Measurements from ENCODE around the gene ZBTB7C. TPM values are rescaled to one million over a fixed set of nuclear protein-coding genes. Genes with fewer than 3 reads are reported as not detected.

The ZBTB7C gene
- total RNA-seq, 1 donor from 2014 or later = 1.0 TPM

- Mint-ChIP-seq H3K27ac (no peak overlapping the region), H3K4me1 (ENCODE audit: low read depth) (peaks cover 2% of the 10 kb centered on the region), H3K27me3 (ENCODE audit: insufficient read depth) (peaks cover 52% of the 10 kb centered on the region), H3K4me3 (no peak overlapping the region), H3K9me3 (no peaks in the 10 kb centered on the region), H3K36me3 (ENCODE audit: low read depth) (no peaks in the 10 kb centered on the region)
- intact Hi-C loops (cut with micrococcal nuclease) = no loop called here
- no peak for DNase-seq (ENCODE audit: low spot score)
Measured at GRCh38 chr18:48393776-48394175, 15.4 kb downstream of the ZBTB7C start.

DNA sequence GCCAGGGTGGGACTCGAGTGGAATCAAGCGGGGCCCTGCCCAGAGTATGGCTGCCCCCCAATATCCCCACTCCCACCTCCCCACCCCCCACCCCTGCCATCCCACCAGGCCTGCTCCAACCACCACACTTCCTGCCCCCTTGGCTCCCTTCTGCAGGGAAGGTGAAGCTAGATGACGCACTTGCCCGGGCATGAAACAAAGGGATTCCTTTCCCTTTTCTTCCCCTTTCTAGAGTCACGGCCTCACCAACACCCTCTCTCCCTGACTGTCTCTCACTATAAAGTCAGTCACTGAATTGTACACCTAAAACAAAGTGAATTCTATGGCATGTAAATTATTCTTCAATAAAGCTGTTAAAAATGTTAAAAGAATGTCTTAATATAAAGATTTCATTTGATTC is 16.0 kb downstream of the ZBTB7C start:
- DNase-seq (ENCODE audit: low spot score) = no peak
- no peak overlapping the region for H3K27ac Mint-ChIP-seq
- H3K9me3 Mint-ChIP-seq = no peaks in the 10 kb centered on the region
- no peak overlapping the region for H3K4me3 Mint-ChIP-seq
- no peaks in the 10 kb centered on the region for H3K36me3 Mint-ChIP-seq (ENCODE audit: low read depth)
- intact Hi-C loops (cut with micrococcal nuclease) = no loop called here
- H3K27me3 Mint-ChIP-seq (ENCODE audit: insufficient read depth) = peaks cover 46% of the 10 kb centered on the region
- no peaks in the 10 kb centered on the region for H3K4me1 Mint-ChIP-seq (ENCODE audit: low read depth)

DNA sequence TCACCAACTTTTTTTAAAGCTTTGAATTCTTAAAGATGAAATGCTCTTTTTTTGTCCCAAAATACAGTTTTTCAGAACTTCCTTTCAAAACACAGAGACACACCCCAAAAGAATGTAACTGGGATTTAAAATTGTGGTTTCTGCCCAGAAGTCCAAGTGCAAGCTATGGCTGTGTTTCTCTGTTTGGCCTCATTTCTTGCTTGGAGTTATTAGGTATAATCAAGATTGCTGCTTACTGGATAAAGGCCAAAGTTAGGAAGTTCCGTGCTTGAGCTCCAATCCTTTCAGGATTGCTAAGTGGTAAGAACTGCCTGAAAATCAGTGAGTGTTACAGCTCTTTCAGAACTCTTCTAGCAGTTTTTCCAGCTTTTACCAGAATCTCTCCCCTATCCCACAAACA is 16.9 kb downstream of the ZBTB7C start:
- Mint-ChIP-seq H3K27me3 (ENCODE audit: insufficient read depth) (peaks cover 40% of the 10 kb centered on the region), H3K9me3 (no peaks in the 10 kb centered on the region), H3K27ac (no peak overlapping the region), H3K4me1 (ENCODE audit: low read depth) (no peaks in the 10 kb centered on the region), H3K4me3 (no peak overlapping the region), H3K36me3 (ENCODE audit: low read depth) (no peaks in the 10 kb centered on the region)
- intact Hi-C loops (cut with micrococcal nuclease) = no loop called here
- no peak for DNase-seq (ENCODE audit: low spot score)

- Mint-ChIP-seq H3K9me3 (no peaks in the 10 kb centered on the region), H3K4me3 (no peak overlapping the region), H3K4me1 (ENCODE audit: low read depth) (no peaks in the 10 kb centered on the region), H3K36me3 (ENCODE audit: low read depth) (no peaks in the 10 kb centered on the region), H3K27ac (no peak overlapping the region), H3K27me3 (ENCODE audit: insufficient read depth) (peaks cover 40% of the 10 kb centered on the region)
- no peak for DNase-seq (ENCODE audit: low spot score)
- intact Hi-C loops (cut with micrococcal nuclease) = no loop called here
Measured at GRCh38 chr18:48391868-48392267, 17.3 kb downstream of the ZBTB7C start.

DNA sequence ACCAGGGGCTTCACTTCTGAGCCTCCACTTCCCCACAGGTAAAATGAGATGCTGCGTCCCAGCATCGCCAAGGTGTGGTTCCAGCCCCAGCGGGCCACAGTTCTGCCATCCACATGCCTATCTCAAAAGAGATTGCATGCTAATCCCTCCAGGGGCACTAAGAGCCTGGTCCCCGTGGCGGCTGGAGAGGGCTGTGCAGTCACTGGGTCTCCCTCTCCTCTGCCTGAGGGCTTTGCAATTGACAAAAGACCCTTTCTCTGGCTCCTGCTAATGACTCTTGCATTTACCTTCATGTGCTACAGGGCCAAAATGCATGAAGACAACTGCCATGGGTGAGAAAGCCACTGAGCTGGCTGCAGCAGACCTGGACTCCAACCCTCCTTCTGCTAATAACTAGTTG is 18.5 kb downstream of the ZBTB7C start:
- Mint-ChIP-seq H3K4me1 (ENCODE audit: low read depth) (no peaks in the 10 kb centered on the region), H3K4me3 (no peak overlapping the region), H3K36me3 (ENCODE audit: low read depth) (no peaks in the 10 kb centered on the region), H3K27me3 (ENCODE audit: insufficient read depth) (peaks cover 42% of the 10 kb centered on the region), H3K27ac (no peak overlapping the region), H3K9me3 (no peaks in the 10 kb centered on the region)
- no peak for DNase-seq (ENCODE audit: low spot score)
- intact Hi-C loops (cut with micrococcal nuclease) = no loop called here

GRCh38 chr18:48388478-48388877 is 20.7 kb downstream of the ZBTB7C start:
- no peak overlapping the region for H3K4me3 Mint-ChIP-seq
- intact Hi-C loops (cut with micrococcal nuclease) = no loop called here
- H3K4me1 Mint-ChIP-seq (ENCODE audit: low read depth) = no peaks in the 10 kb centered on the region
- H3K27ac Mint-ChIP-seq = no peak overlapping the region
- no peaks in the 10 kb centered on the region for H3K36me3 Mint-ChIP-seq (ENCODE audit: low read depth)
- H3K27me3 Mint-ChIP-seq (ENCODE audit: insufficient read depth) = peaks cover 29% of the 10 kb centered on the region
- H3K9me3 Mint-ChIP-seq = no peaks in the 10 kb centered on the region
- DNase-seq (ENCODE audit: low spot score) = no peak

- Mint-ChIP-seq H3K36me3 (ENCODE audit: low read depth) (no peaks in the 10 kb centered on the region), H3K27ac (no peak overlapping the region), H3K9me3 (no peaks in the 10 kb centered on the region), H3K4me3 (no peak overlapping the region), H3K27me3 (ENCODE audit: insufficient read depth) (peaks cover 21% of the 10 kb centered on the region), H3K4me1 (ENCODE audit: low read depth) (no peaks in the 10 kb centered on the region)
- intact Hi-C loops (cut with micrococcal nuclease) = no loop called here
- no peak for DNase-seq (ENCODE audit: low spot score)
Measured at GRCh38 chr18:48387300-48387699, 21.9 kb downstream of the ZBTB7C start.

DNA sequence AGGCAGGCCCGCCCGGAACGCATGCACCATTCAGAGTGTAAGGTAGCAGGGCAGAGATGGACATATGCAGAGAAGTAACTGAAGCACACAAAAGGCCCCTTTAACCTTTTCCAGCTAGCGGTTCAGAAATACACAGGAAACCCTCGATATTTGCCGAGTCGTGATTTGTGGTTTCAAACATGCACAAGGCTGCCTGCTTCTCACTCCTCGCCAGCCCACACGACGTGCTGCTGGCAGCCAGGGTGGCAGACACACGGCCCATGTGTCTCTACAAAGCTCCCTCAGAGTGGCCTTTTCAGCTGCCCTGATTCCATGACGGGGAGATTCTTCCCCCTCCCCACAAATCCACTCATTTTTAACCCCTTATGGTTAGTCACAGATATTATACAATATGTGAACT is 23.6 kb downstream of the ZBTB7C start:
- DNase-seq (ENCODE audit: low spot score) = no peak
- no peak overlapping the region for H3K27ac Mint-ChIP-seq
- no peaks in the 10 kb centered on the region for H3K36me3 Mint-ChIP-seq (ENCODE audit: low read depth)
- no peak overlapping the region for H3K4me3 Mint-ChIP-seq
- H3K4me1 Mint-ChIP-seq (ENCODE audit: low read depth) = no peaks in the 10 kb centered on the region
- no peaks in the 10 kb centered on the region for H3K9me3 Mint-ChIP-seq
- H3K27me3 Mint-ChIP-seq (ENCODE audit: insufficient read depth) = peaks cover 23% of the 10 kb centered on the region
- intact Hi-C loops (cut with micrococcal nuclease) = no loop called here

GRCh38 chr18:48376934-48377333 is 32.2 kb downstream of the ZBTB7C start:
- Mint-ChIP-seq H3K36me3 (ENCODE audit: low read depth) (no peaks in the 10 kb centered on the region), H3K4me1 (ENCODE audit: low read depth) (no peaks in the 10 kb centered on the region), H3K27me3 (ENCODE audit: insufficient read depth) (peaks cover 17% of the 10 kb centered on the region), H3K27ac (no peak overlapping the region), H3K4me3 (no peak overlapping the region), H3K9me3 (no peaks in the 10 kb centered on the region)
- intact Hi-C loops (cut with micrococcal nuclease) = no loop called here
- no peak for DNase-seq (ENCODE audit: low spot score)

GRCh38 chr18:48376406-48376805 is 32.8 kb downstream of the ZBTB7C start:
- H3K4me3 Mint-ChIP-seq = no peak overlapping the region
- intact Hi-C loops (cut with micrococcal nuclease) = no loop called here
- no peaks in the 10 kb centered on the region for H3K36me3 Mint-ChIP-seq (ENCODE audit: low read depth)
- peaks cover 17% of the 10 kb centered on the region for H3K27me3 Mint-ChIP-seq (ENCODE audit: insufficient read depth)
- no peaks in the 10 kb centered on the region for H3K4me1 Mint-ChIP-seq (ENCODE audit: low read depth)
- no peaks in the 10 kb centered on the region for H3K9me3 Mint-ChIP-seq
- H3K27ac Mint-ChIP-seq = no peak overlapping the region
- DNase-seq (ENCODE audit: low spot score) = no peak

GRCh38 chr18:48375150-48375800 is 33.9 kb downstream of the ZBTB7C start:
- no peak for DNase-seq (ENCODE audit: low spot score)
- H3K27ac Mint-ChIP-seq = no peak overlapping the region
- intact Hi-C loops (cut with micrococcal nuclease) = no loop called here

GRCh38 chr18:48374423-48375149 is 34.6 kb downstream of the ZBTB7C start:
- Mint-ChIP-seq H3K27ac (no peak overlapping the region), H3K27me3 (ENCODE audit: insufficient read depth) (peaks cover 15% of the 10 kb centered on the region), H3K4me3 (no peak overlapping the region), H3K4me1 (ENCODE audit: low read depth) (no peaks in the 10 kb centered on the region), H3K36me3 (ENCODE audit: low read depth) (no peaks in the 10 kb centered on the region), H3K9me3 (no peaks in the 10 kb centered on the region)
- intact Hi-C loops (cut with micrococcal nuclease) = no loop called here
- no peak for DNase-seq (ENCODE audit: low spot score)

More at GRCh38 chr18:48375150-48375800, 33.9 kb downstream of the ZBTB7C start:
- Mint-ChIP-seq H3K27me3 (ENCODE audit: insufficient read depth) (peaks cover 16% of the 10 kb centered on the region), H3K36me3 (ENCODE audit: low read depth) (no peaks in the 10 kb centered on the region), H3K4me3 (no peak overlapping the region), H3K4me1 (ENCODE audit: low read depth) (no peaks in the 10 kb centered on the region), H3K9me3 (no peaks in the 10 kb centered on the region)

GRCh38 chr18:48371854-48372602 is 37.2 kb downstream of the ZBTB7C start:
- peaks cover 21% of the 10 kb centered on the region for H3K27me3 Mint-ChIP-seq (ENCODE audit: insufficient read depth)
- no peaks in the 10 kb centered on the region for H3K9me3 Mint-ChIP-seq
- no peak for DNase-seq (ENCODE audit: low spot score)
- H3K4me1 Mint-ChIP-seq (ENCODE audit: low read depth) = no peaks in the 10 kb centered on the region
- H3K27ac Mint-ChIP-seq = no peak overlapping the region
- intact Hi-C loops (cut with micrococcal nuclease) = no loop called here
- no peak overlapping the region for H3K4me3 Mint-ChIP-seq
- H3K36me3 Mint-ChIP-seq (ENCODE audit: low read depth) = no peaks in the 10 kb centered on the region
